ENCODE measurements around the gene IQGAP3.

GRCh38 chr1:156553860-156554485, 18.4 kb downstream of the IQGAP3 start:
- no peak for TF ChIP-seq CTCF (IDR thresholded peaks at IDR 0.05)
- TF ChIP-seq POLR2A (IDR thresholded peaks at IDR 0.05), result no peak

All from body of pancreas (tissue), 4 donors.